ENCODE measurements around the gene MMRN2.
A peak's percentile ranks its signal among the peaks of the same experiment; 100 is the strongest.
"Not testable (repeated sequence)": the region's sequence is repeated elsewhere in the genome, so short reads cannot be mapped to it uniquely, and the experiment has no call there.

Gene MMRN2

DNA sequence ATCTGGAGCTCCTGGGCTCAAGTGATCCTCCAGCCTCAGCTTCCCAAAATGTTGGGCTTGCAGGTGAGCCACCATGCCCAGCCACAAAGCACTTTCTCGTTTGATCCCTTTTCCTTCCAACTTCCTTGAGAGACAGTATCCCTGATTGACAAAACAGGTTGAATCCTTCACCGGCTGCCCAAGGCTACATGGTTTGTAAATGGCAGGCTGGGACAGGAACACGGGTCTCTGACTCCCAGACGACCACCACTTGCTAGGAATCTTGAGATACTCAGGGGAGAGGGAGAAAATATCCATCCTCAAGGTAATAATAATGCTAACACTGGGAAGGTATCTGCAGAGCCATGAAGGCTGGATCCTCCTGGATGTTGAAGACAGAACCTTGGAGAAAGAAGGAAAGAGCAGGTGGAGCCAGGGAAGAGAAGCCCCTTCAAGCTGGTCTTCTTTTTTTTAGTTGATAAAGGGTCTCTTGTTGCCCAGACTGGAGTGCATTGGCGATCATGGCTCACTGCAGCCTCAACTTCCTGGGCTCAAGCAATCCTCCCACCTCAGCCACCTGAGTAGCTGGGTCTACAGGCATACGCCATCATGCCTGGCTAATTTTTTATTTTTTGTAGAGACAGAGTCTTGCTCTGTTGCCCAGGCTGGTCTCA lies 19.8 kb downstream of the MMRN2 start:
- no peak for DNase-seq

DNA sequence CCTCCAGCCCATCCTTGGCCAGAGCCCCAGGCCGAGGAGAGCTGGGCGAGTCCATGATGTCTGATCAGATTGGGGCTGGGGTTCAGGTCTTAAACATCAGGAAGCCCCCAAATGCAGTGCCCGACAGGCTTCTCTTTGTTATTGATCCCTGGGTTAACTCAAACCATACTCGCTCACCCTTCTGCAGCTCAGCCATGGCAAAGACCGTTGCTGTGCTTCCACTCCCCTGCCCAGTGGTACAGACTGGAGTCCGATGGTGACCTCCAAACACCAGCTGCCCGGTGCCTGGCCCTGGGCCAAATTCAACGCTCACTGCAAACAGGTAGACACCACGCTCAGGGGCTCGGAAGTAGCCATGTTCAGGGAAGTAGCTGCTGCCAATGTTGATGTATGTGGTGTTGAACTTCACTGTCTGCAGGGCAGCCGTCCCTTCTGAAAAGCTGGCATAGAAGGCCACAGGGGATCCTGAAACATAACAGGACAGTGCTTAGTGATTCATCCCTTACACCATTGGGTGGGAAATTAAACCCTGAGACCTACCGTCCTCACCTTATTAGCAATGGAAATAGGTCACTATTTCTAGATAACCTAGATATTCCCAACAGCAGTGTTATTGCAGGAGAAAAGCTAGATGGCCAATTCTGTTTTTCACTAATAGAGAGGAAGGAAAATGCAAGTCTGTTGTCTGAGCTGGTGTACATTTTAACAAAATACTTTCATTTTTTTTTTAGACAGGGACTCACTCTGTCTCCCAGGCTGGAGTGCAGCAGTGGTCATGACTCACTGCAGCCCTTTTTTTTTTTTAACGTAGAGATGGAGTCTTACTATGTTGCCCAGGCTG lies 20.5 kb downstream of the MMRN2 start:
- peak; percentile 42 for DNase-seq

GRCh38 chr10:86934162-86934711 lies 23.2 kb downstream of the MMRN2 start:
- not testable (repeated sequence) for DNase-seq

- no peak for DNase-seq
Measured at GRCh38 chr10:86932674-86933073, 24.7 kb downstream of the MMRN2 start.

DNA sequence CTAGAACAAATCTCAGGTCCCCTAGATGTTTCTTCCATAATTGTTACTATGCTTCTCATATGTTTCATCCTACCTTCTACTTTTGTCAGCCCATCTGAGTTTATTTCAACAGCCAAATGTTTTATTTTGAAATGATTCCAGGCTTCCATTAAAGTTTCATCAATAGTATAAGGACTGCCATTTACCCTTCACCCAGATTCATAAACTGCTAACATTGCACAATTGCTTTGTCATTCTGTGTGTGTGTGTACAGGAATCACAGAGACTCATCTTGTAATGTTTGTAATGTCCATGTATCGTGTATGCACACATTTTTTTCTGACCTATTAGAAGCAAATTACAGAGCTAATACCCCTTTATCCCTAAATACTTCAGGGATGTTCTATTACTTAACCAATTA lies 25.5 kb downstream of the MMRN2 start:
- DNase-seq = peak; percentile 73

DNA sequence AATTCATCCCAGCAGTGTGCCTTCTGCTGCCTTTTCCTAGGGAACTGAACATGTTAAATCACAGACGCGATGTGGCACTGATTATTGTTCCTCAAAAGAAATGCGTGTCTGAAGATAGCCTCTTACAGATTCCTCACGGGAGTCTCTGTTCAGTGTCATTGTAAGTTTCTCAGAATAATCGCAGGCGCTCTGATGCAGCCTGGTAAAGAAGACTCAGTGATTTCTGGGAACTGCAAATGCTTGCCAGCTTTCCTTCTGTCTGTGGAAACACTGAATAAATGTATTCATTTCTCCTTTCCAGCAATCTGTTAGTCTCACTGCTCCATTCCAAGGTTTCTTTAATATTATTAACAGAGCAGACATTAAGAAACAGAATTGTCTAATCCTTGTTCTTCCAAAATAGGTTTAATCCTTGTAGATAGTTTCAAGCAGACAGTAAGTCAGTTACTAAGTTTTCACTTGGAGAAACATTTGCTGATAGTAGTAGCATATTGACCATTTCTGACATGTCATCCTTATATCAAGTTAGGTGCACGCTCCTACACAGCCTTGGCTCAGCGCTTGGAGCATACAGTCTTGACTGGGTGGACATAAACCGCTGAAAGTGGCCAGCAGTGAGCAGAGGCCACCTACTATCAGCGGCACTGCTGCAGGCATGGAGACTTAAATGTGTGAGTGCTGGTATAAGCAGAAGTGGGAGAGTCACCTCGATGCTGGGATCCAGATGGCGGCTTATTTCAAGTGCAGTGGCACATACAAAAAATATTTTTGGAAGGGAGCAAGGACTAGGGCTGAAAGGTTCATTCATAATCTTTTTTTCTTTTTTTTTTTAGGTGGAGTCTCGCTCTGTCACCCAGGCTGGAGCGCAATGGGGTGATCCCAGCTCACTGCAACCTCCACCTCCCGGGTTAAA lies 27.7 kb downstream of the MMRN2 start:
- DNase-seq = no peak

GRCh38 chr10:86922553-86922961 lies 34.9 kb downstream of the MMRN2 start:
- no peak for DNase-seq

GRCh38 chr10:86918022-86918471 lies 39.4 kb downstream of the MMRN2 start:
- DNase-seq = peak; percentile 64

DNA sequence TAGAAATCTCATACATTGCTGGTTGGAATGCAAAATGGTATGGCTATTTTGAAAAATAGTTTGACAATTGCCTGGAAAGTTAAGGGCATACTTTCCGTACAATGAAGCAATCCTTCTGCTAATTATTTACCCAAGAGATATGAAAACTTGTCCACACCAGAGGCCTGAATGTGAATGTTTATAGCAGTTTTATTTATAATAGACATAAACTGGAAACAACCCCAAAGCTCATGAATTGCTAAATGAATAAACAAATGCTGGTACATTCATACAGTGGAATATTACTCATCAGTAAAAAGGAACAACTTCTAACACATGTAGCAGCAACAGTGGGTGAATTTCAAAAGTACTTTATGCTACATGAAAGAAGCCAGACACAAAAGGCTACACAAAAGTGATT lies 42.7 kb downstream of the MMRN2 start:
- peak; percentile 46 for DNase-seq

GRCh38 chr10:86905429-86905828 lies 52.0 kb downstream of the MMRN2 start:
- DNase-seq = no peak

- DNase-seq = no peak
Measured at GRCh38 chr10:86904600-86904999, 52.8 kb downstream of the MMRN2 start.

- DNase-seq = peak; percentile 7
Measured at GRCh38 chr10:86900955-86901354, 56.5 kb downstream of the MMRN2 start.

- DNase-seq = peak; percentile 47
Measured at GRCh38 chr10:86899670-86900276, 57.6 kb downstream of the MMRN2 start.

GRCh38 chr10:86899132-86899531 lies 58.3 kb downstream of the MMRN2 start:
- no peak for DNase-seq

DNA sequence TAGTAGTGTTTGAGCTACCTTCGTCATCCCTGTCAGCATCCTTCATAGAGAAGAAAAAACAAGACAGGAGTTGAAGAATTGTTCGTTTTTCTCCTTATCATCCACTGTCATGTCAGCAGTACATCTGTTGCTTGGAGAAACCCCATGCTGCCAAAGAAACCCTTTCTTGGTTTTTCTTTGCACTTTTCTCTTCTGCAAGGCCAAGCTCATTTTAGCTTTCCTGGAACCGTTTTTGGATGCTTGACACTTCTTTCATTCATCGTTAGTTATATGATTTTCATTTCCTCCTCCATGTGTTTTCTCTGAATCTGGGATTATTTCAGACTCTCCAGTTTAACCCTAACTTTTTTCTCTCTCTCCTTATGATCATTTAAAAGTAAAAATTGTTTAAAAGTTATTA lies 58.9 kb downstream of the MMRN2 start:
- DNase-seq = no peak

- no peak for DNase-seq
Measured at GRCh38 chr10:86889997-86890396, 67.4 kb downstream of the MMRN2 start.

DNA sequence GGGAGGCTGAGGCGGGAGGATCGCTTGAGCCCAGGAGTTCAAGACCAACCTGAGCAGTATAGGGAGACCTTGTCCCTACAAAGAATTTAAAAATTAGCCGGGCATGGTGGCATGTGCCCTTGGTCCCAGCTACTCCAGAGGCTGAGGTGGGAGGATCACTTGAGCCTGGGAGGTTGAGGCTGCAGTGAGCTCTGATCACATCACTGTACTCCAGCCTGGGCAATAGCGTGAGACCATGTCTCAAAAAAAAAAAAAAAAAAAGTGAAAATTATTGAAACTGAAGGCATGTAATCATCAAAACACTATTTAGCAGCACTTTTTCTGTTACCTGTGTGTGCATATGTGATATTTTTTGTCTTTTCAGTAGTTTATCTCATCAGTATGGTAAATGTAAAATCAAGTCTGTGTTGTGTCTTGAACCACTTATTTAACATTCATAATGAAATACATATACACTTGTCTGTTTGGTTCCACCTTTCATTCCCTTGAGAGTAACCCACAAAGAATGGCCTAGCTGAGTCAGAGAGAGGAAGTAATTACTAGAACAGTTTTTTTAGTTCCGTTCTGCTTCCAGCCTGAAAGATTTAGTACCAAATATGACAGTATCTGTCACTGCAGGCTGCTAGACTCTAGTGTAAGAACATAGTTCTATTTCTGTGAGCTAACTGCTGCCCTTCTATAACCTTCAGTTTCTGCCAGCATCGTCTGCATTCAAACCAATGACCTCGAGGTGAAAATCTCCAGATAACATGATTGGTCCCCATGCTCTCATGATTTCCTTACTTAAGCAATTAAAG lies 68.6 kb downstream of the MMRN2 start:
- DNase-seq = peak; percentile 71

Data from HCEC 1CT (cell line).